Duodenal mucosa (tissue), 2 donors: ENCODE data around the gene DNAH17.

ENCODE experiments used
- H3K27ac ChIP-seq: one replicate; pipeline ENCODE4 v1.7.0; 2013; ENCODE audit warnings: low read depth, low read length
- H3K27me3 ChIP-seq, 2 donors: one replicate each; pipeline ENCODE4 v1.7.0; 2013; ENCODE audit warnings: low read length in 2 of 2, control low read depth in 1 of 2; ENCODE audit not compliant: insufficient read depth in 2 of 2, control insufficient read depth in 1 of 2
- H3K36me3 ChIP-seq, 2 donors: one replicate each; pipeline ENCODE4 v1.7.0; 2013; ENCODE audit warnings: low read length in 2 of 2, control low read depth in 1 of 2; ENCODE audit not compliant: insufficient read depth in 2 of 2, control insufficient read depth in 1 of 2
- H3K4me1 ChIP-seq, 2 donors: one replicate each; pipeline ENCODE4 v1.7.0; 2013; ENCODE audit warnings: low read length in 2 of 2, control low read depth in 1 of 2; ENCODE audit not compliant: insufficient read depth in 2 of 2, control insufficient read depth in 1 of 2
- H3K4me3 ChIP-seq, 2 donors: one replicate each; pipeline ENCODE4 v1.7.0; 2013; ENCODE audit warnings: low read length in 2 of 2, low read depth in 1 of 2
- H3K9ac ChIP-seq, 2 donors: one replicate each; pipeline ENCODE4 v1.7.0; 2013; ENCODE audit warnings: low read length in 2 of 2, low read depth in 1 of 2
- H3K9me3 ChIP-seq, 2 donors: one replicate each; pipeline ENCODE4 v1.7.0; 2013; ENCODE audit warnings: low read length in 2 of 2, control low read depth in 1 of 2; ENCODE audit not compliant: control insufficient read depth in 1 of 2

The DNAH17 gene

GRCh38 chr17:78547035-78547434 is 30.2 kb downstream of the DNAH17 start:
- Histone ChIP-seq H3K36me3 (no peaks in the 10 kb centered on the region), H3K9me3 (no peaks in the 10 kb centered on the region), H3K27me3 (no peaks in the 10 kb centered on the region), H3K4me1 (no peaks in the 10 kb centered on the region), H3K9ac (no peak overlapping the region), H3K27ac (no peak overlapping the region), H3K4me3 (no peak overlapping the region)

GRCh38 chr17:78546476-78546875 is 30.7 kb downstream of the DNAH17 start:
- no peaks in the 10 kb centered on the region for H3K4me1 ChIP-seq

GRCh38 chr17:78544881-78545755 is 32.1 kb downstream of the DNAH17 start:
- no peak overlapping the region for H3K4me3 ChIP-seq
- H3K9ac ChIP-seq, result no peak overlapping the region
- H3K27ac ChIP-seq, result no peak overlapping the region
- H3K9me3 ChIP-seq, result no peaks in the 10 kb centered on the region
- no peaks in the 10 kb centered on the region for H3K4me1 ChIP-seq
- H3K27me3 ChIP-seq, result no peaks in the 10 kb centered on the region
- no peaks in the 10 kb centered on the region for H3K36me3 ChIP-seq

More at GRCh38 chr17:78546476-78546875, 30.7 kb downstream of the DNAH17 start:
- Histone ChIP-seq H3K9me3 (no peaks in the 10 kb centered on the region), H3K27ac (no peak overlapping the region), H3K4me3 (no peak overlapping the region), H3K27me3 (no peaks in the 10 kb centered on the region), H3K9ac (no peak overlapping the region), H3K36me3 (no peaks in the 10 kb centered on the region)

GRCh38 chr17:78541488-78542206 is 35.5 kb downstream of the DNAH17 start:
- Histone ChIP-seq H3K27me3 (no peaks in the 10 kb centered on the region), H3K36me3 (no peaks in the 10 kb centered on the region), H3K9ac (no peak overlapping the region), H3K9me3 (no peaks in the 10 kb centered on the region), H3K27ac (no peak overlapping the region), H3K4me3 (no peak overlapping the region), H3K4me1 (no peaks in the 10 kb centered on the region)

- no peaks in the 10 kb centered on the region for H3K9me3 ChIP-seq
- H3K27me3 ChIP-seq, result no peaks in the 10 kb centered on the region
- H3K36me3 ChIP-seq, result no peaks in the 10 kb centered on the region
- H3K4me1 ChIP-seq, result peaks cover 0 to 9% of the 10 kb centered on the region in 2 donors
- H3K9ac ChIP-seq, result no peak overlapping the region
- H3K4me3 ChIP-seq, result no peak overlapping the region
- no peak overlapping the region for H3K27ac ChIP-seq
Measured at GRCh38 chr17:78539781-78540180, 37.4 kb downstream of the DNAH17 start.

GRCh38 chr17:78538033-78538776 is 39.0 kb downstream of the DNAH17 start:
- Histone ChIP-seq H3K27ac (no peak overlapping the region), H3K4me3 (no peak overlapping the region), H3K36me3 (no peaks in the 10 kb centered on the region)

GRCh38 chr17:78537217-78537860 is 39.9 kb downstream of the DNAH17 start:
- Histone ChIP-seq H3K4me3 (no peak overlapping the region), H3K27me3 (peaks cover 0 to 4% of the 10 kb centered on the region in 2 donors), H3K9ac (no peak overlapping the region), H3K36me3 (no peaks in the 10 kb centered on the region), H3K27ac (no peak overlapping the region), H3K9me3 (no peaks in the 10 kb centered on the region), H3K4me1 (peaks cover 0 to 10% of the 10 kb centered on the region in 2 donors)

More at GRCh38 chr17:78538033-78538776, 39.0 kb downstream of the DNAH17 start:
- H3K9ac ChIP-seq, result no peak overlapping the region
- H3K27me3 ChIP-seq, result no peaks in the 10 kb centered on the region
- H3K4me1 ChIP-seq, result peaks cover 0 to 10% of the 10 kb centered on the region in 2 donors
- no peaks in the 10 kb centered on the region for H3K9me3 ChIP-seq

- Histone ChIP-seq H3K36me3 (no peaks in the 10 kb centered on the region), H3K4me3 (no peak overlapping the region), H3K9ac (no peak overlapping the region), H3K27ac (no peak overlapping the region), H3K27me3 (peaks cover 0 to 4% of the 10 kb centered on the region in 2 donors), H3K4me1 (peaks cover 0 to 10% of the 10 kb centered on the region in 2 donors), H3K9me3 (no peaks in the 10 kb centered on the region)
Measured at GRCh38 chr17:78535273-78536197, 41.7 kb downstream of the DNAH17 start.
